ENCODE data around the gene GBF1. TPM values are rescaled to one million over a fixed set of nuclear protein-coding genes. Genes with fewer than 3 reads are reported as not detected.

GBF1 gene
- polyA plus RNA-seq, 1 donor from 2014 or later = 14.9 TPM

- TF ChIP-seq POLR2AphosphoS5 (IDR thresholded peaks at IDR 0.05) = no peak
- no peak for TF ChIP-seq REST (IDR thresholded peaks at IDR 0.05; ENCODE audit: borderline replicate concordance)
- TF ChIP-seq CTCF (IDR thresholded peaks at IDR 0.05; ENCODE audit: poor library complexity, severe bottlenecking) = no peak
- no peak for TF ChIP-seq MXI1 (conservative IDR thresholded peaks at IDR 0.05; ENCODE audit: poor library complexity, severe bottlenecking)
- no peak for TF ChIP-seq EP300 (conservative IDR thresholded peaks at IDR 0.05; ENCODE audit: poor library complexity, severe bottlenecking)
- no peak for TF ChIP-seq TAF1 (IDR thresholded peaks at IDR 0.05; ENCODE audit: low read depth)
- no peak for TF ChIP-seq SMC3 (conservative IDR thresholded peaks at IDR 0.05; ENCODE audit: poor library complexity)
- no peak for TF ChIP-seq EZH2 (IDR thresholded peaks at IDR 0.05; ENCODE audit: borderline replicate concordance, insufficient read depth, low read length, poor library complexity, severe bottlenecking)
- no peak for TF ChIP-seq RAD21 (conservative IDR thresholded peaks at IDR 0.05)
- Histone ChIP-seq H3K9ac (ENCODE audit: low read length) (no peak overlapping the region), H2AFZ (ENCODE audit: low read depth, low read length) (no peak overlapping the region), H3K4me3 (ENCODE audit: low read length) (no peak overlapping the region), H3K79me2 (replicated peaks; ENCODE audit: insufficient read depth, low read length) (peaks cover 23% of the 10 kb centered on the region), H3K36me3 (ENCODE audit: insufficient read depth, low read length) (peaks cover 4% of the 10 kb centered on the region), H3F3A (ENCODE audit: insufficient read depth, low read length, poor library complexity, severe bottlenecking) (no peaks in the 10 kb centered on the region), H3K4me2 (ENCODE audit: low read length) (no peak overlapping the region), H3K9me3 (ENCODE audit: low read length) (no peaks in the 10 kb centered on the region), H3K9me2 (ENCODE audit: insufficient read depth, low read length) (no peaks in the 10 kb centered on the region), H3K27ac (ENCODE audit: low read length) (no peak overlapping the region), H3K27me3 (ENCODE audit: insufficient read depth, low read depth, low read length) (no peaks in the 10 kb centered on the region), H4K20me1 (ENCODE audit: insufficient read depth) (no peaks in the 10 kb centered on the region)
These were observed 16.5 kb downstream of the GBF1 start for GRCh38 chr10:102261842-102262241.

GRCh38 chr10:102262744-102263370, 17.5 kb downstream of the GBF1 start:
- Histone ChIP-seq H3K79me2 (replicated peaks; ENCODE audit: insufficient read depth, low read length) (peaks cover 17% of the 10 kb centered on the region), H3K27ac (ENCODE audit: low read length) (no peak overlapping the region), H3K4me3 (ENCODE audit: low read length) (no peak overlapping the region), H3F3A (ENCODE audit: insufficient read depth, low read length, poor library complexity, severe bottlenecking) (no peaks in the 10 kb centered on the region), H4K20me1 (ENCODE audit: insufficient read depth) (no peaks in the 10 kb centered on the region), H3K9me3 (ENCODE audit: low read length) (no peaks in the 10 kb centered on the region), H3K36me3 (ENCODE audit: insufficient read depth, low read length) (peaks cover 4% of the 10 kb centered on the region), H3K9me2 (ENCODE audit: insufficient read depth, low read length) (no peaks in the 10 kb centered on the region), H3K27me3 (ENCODE audit: insufficient read depth, low read depth, low read length) (no peaks in the 10 kb centered on the region), H3K9ac (ENCODE audit: low read length) (no peak overlapping the region), H3K4me2 (ENCODE audit: low read length) (no peak overlapping the region), H2AFZ (ENCODE audit: low read depth, low read length) (no peak overlapping the region)
- no peak for TF ChIP-seq SMC3 (conservative IDR thresholded peaks at IDR 0.05; ENCODE audit: poor library complexity)
- TF ChIP-seq CTCF (IDR thresholded peaks at IDR 0.05; ENCODE audit: poor library complexity, severe bottlenecking) = no peak

All from neural cell (in vitro differentiated cells).